ENCODE measurements around the gene TRIP10. TPM values are rescaled to one million over a fixed set of nuclear protein-coding genes. Genes with fewer than 3 reads are reported as not detected.

TRIP10 gene
- total and polyA plus RNA-seq, 10 of the 15 experiments (the other 5 are each of a cell fraction or from before 2014, with no cell fraction given), result 0.79 to 54.5 (median 32.5) TPM

DNA sequence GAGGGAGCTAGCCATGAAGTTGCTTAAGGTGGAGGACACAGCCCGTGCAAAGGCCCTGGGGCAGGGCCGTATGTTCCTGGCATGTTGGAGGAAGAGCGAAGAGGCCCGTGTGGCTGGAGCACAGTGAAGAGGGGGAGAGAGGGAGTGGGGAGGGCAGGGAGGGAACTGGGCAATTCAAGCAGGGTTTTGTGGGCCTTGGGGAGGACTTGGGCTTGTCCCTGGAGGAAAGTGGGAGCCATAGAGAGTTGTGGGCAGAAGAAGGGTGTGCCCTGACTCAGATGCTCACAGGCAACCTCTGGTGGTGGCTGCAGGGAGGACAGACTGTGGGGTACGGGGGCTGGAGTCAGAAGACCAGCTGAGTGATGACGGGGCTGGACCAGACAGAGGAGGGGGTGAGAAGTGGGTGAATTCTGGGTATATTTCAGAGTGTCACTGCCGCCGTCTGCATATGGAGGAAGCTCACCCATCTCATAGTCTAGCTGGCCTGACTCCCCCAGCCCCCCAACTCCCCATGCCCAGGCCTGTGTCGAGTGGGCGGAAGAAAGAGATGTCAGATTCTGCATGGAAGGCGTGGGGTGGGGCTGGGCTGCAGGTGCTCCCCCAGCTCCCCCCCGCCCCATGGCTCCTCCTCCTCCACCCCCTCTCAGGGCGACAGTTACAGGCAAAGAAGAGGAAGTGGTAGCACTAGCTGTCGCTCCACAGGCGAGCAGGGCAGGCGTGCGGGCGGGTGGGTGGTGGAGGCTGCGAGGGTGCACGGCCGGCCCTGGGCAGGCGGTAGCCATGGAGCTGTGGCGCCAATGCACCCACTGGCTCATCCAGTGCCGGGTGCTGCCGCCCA, 32.8 kb downstream of the TRIP10 start, which contains the start of gene VAV1 (continued):
- TF ChIP-seq, protein P1, sequence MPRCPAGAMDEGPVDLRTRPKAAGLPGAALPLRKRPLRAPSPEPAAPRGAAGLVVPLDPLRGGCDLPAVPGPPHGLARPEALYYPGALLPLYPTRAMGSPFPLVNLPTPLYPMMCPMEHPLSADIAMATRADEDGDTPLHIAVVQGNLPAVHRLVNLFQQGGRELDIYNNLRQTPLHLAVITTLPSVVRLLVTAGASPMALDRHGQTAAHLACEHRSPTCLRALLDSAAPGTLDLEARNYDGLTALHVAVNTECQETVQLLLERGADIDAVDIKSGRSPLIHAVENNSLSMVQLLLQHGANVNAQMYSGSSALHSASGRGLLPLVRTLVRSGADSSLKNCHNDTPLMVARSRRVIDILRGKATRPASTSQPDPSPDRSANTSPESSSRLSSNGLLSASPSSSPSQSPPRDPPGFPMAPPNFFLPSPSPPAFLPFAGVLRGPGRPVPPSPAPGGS (IDR thresholded peaks at IDR 0.05; ENCODE audit: borderline replicate concordance, insufficient read depth, low read depth, low read length, poor library complexity, severe bottlenecking), result peak; percentile 40
- TF ChIP-seq NBN (IDR thresholded peaks at IDR 0.05), result peak; percentile 66; the same call in 1 of the 2 replicates
- TF ChIP-seq KAT2A (conservative IDR thresholded peaks at IDR 0.05; ENCODE audit: control insufficient read depth, low read depth, low read length), result no peak
- TF ChIP-seq ZNF217 (IDR thresholded peaks at IDR 0.05), result peak; percentile 99
- TF ChIP-seq, protein P2, sequence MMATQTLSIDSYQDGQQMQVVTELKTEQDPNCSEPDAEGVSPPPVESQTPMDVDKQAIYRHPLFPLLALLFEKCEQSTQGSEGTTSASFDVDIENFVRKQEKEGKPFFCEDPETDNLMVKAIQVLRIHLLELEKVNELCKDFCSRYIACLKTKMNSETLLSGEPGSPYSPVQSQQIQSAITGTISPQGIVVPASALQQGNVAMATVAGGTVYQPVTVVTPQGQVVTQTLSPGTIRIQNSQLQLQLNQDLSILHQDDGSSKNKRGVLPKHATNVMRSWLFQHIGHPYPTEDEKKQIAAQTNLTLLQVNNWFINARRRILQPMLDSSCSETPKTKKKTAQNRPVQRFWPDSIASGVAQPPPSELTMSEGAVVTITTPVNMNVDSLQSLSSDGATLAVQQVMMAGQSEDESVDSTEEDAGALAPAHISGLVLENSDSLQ (IDR thresholded peaks at IDR 0.05), result peak; percentile 87
- peak; percentile 77; the same call in 1 of the 2 replicates for TF ChIP-seq TCF3 (IDR thresholded peaks at IDR 0.05; ENCODE audit: borderline replicate concordance, insufficient read depth, low read depth, low read length)
- TF ChIP-seq IRF4 (IDR thresholded peaks at IDR 0.05; ENCODE audit: low read depth, low read length), result no peak
- no peak for TF ChIP-seq BCL11A (IDR thresholded peaks at IDR 0.05; ENCODE audit: low read depth, low read length)
- TF ChIP-seq DPF2 (IDR thresholded peaks at IDR 0.05), result peak; percentile 73; the same call in 1 of the 2 replicates
- TF ChIP-seq, protein P3, sequence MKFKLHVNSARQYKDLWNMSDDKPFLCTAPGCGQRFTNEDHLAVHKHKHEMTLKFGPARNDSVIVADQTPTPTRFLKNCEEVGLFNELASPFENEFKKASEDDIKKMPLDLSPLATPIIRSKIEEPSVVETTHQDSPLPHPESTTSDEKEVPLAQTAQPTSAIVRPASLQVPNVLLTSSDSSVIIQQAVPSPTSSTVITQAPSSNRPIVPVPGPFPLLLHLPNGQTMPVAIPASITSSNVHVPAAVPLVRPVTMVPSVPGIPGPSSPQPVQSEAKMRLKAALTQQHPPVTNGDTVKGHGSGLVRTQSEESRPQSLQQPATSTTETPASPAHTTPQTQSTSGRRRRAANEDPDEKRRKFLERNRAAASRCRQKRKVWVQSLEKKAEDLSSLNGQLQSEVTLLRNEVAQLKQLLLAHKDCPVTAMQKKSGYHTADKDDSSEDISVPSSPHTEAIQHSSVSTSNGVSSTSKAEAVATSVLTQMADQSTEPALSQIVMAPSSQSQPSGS (IDR thresholded peaks at IDR 0.05; ENCODE audit: low read length), result no peak
- TF ChIP-seq MXI1 (IDR thresholded peaks at IDR 0.05; ENCODE audit: low read depth, low read length), result peak; percentile 65
- no peak for TF ChIP-seq CHD1 (IDR thresholded peaks at IDR 0.05; ENCODE audit: low read depth, low read length)
- TF ChIP-seq JUNB (IDR thresholded peaks at IDR 0.05), result no peak
- TF ChIP-seq, protein P4, sequence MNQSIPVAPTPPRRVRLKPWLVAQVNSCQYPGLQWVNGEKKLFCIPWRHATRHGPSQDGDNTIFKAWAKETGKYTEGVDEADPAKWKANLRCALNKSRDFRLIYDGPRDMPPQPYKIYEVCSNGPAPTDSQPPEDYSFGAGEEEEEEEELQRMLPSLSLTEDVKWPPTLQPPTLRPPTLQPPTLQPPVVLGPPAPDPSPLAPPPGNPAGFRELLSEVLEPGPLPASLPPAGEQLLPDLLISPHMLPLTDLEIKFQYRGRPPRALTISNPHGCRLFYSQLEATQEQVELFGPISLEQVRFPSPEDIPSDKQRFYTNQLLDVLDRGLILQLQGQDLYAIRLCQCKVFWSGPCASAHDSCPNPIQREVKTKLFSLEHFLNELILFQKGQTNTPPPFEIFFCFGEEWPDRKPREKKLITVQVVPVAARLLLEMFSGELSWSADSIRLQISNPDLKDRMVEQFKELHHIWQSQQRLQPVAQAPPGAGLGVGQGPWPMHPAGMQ (IDR thresholded peaks at IDR 0.05; ENCODE audit: borderline replicate concordance), result no peak
- no peak for TF ChIP-seq JUND (IDR thresholded peaks at IDR 0.05; ENCODE audit: low read depth, low read length)
- TF ChIP-seq POU2F2 (IDR thresholded peaks at IDR 0.05; ENCODE audit: borderline replicate concordance, low read depth, low read length), result 0 out of 3 replicates have a peak, but pooled peaks have one; percentile 20
- peak; percentile 87; the same call in 1 of the 2 replicates for TF ChIP-seq RCOR1 (conservative IDR thresholded peaks at IDR 0.05; ENCODE audit: low read depth, low read length)
- TF ChIP-seq RAD51 (IDR thresholded peaks at IDR 0.05), result no peak
- TF ChIP-seq, protein P5, sequence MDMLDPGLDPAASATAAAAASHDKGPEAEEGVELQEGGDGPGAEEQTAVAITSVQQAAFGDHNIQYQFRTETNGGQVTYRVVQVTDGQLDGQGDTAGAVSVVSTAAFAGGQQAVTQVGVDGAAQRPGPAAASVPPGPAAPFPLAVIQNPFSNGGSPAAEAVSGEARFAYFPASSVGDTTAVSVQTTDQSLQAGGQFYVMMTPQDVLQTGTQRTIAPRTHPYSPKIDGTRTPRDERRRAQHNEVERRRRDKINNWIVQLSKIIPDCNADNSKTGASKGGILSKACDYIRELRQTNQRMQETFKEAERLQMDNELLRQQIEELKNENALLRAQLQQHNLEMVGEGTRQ (IDR thresholded peaks at IDR 0.05; ENCODE audit: borderline replicate concordance, low read depth, low read length), result no peak
- TF ChIP-seq PML (IDR thresholded peaks at IDR 0.05; ENCODE audit: low read length), result no peak; the same call in 1 of the 2 replicates
- no peak for TF ChIP-seq SUPT20H (IDR thresholded peaks at IDR 0.05; ENCODE audit: borderline replicate concordance, control insufficient read depth, low read depth, low read length)
- TF ChIP-seq, protein P6, sequence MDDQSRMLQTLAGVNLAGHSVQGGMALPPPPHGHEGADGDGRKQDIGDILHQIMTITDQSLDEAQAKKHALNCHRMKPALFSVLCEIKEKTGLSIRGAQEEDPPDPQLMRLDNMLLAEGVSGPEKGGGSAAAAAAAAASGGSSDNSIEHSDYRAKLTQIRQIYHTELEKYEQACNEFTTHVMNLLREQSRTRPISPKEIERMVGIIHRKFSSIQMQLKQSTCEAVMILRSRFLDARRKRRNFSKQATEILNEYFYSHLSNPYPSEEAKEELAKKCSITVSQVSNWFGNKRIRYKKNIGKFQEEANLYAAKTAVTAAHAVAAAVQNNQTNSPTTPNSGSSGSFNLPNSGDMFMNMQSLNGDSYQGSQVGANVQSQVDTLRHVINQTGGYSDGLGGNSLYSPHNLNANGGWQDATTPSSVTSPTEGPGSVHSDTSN (IDR thresholded peaks at IDR 0.05; ENCODE audit: insufficient replicate concordance, low read depth, low read length), result peak; percentile 78

All from GM12878 (cell line).